HepG2 (cell line): Measurements from ENCODE around the gene UQCR10. TPM values are rescaled to one million over a fixed set of nuclear protein-coding genes. Genes with fewer than 3 reads are reported as not detected.

Source experiments
- ATF7-NPFF ChIP-seq: sonication (generic); formaldehyde crosslinking; IDR thresholded peaks from 2 replicates; pipeline ENCODE4 v1.8.1; 2023; ENCODE audit warnings: mild to moderate bottlenecking, low read depth, missing genetic modification reagents, moderate library complexity
- BCL6 ChIP-seq: IDR thresholded peaks from 2 replicates; pipeline ENCODE4 v1.6.1; 2016; ENCODE audit warnings: missing genetic modification reagents, missing compliant biosample characterization
- FOXK1 ChIP-seq: sonication (generic); formaldehyde crosslinking; IDR thresholded peaks from 2 replicates; pipeline ENCODE4 v1.4.0; 2020; ENCODE audit warnings: low read depth, missing genetic modification reagents, borderline replicate concordance
- HDAC2 ChIP-seq: sonication (generic); formaldehyde crosslinking; IDR thresholded peaks from 2 replicates; pipeline ENCODE4 v1.4.0; 2020; ENCODE audit warnings: missing genetic modification reagents
- NCOA2 ChIP-seq: sonication (generic); formaldehyde crosslinking; IDR thresholded peaks from 2 replicates; pipeline ENCODE4 v1.8.0; 2022; ENCODE audit warnings: inconsistent platforms
- PHF21A ChIP-seq: sonication (generic); formaldehyde crosslinking; IDR thresholded peaks from 2 replicates; pipeline ENCODE4 v1.5.0; 2020; ENCODE audit warnings: mild to moderate bottlenecking, missing genetic modification reagents
- SALL1 ChIP-seq: sonication (generic); formaldehyde crosslinking; IDR thresholded peaks from 2 replicates; pipeline ENCODE4 v1.8.0; 2022; ENCODE audit warnings: mild to moderate bottlenecking, missing genetic modification reagents
- SP1 ChIP-seq, 2 experiments: fragments of 450-650 bp in 1 of 2; sonication (generic) in 1 of 2; formaldehyde crosslinking in 1 of 2; IDR thresholded peaks; 2 replicates each; pipeline versions ENCODE4 v1.4.0 to v1.6.1; 2016 to 2020; ENCODE audit warnings: missing genetic modification reagents in 1 of 2
- UBTF ChIP-seq: sonication (generic); formaldehyde crosslinking; IDR thresholded peaks from 2 replicates; pipeline ENCODE4 v1.4.0; 2020; ENCODE audit warnings: mild to moderate bottlenecking, missing genetic modification reagents
- XRCC5 ChIP-seq: fragments of 200-400 bp; formaldehyde crosslinking; optimal IDR thresholded peaks from 2 replicates; pipeline ENCODE3; 2017; ENCODE audit warnings: mild to moderate bottlenecking, low read length
- YEATS2 ChIP-seq: sonication (generic); formaldehyde crosslinking; IDR thresholded peaks from 2 replicates; pipeline ENCODE4 v1.4.0; 2020; ENCODE audit warnings: missing genetic modification reagents, borderline replicate concordance
- ZNF280B ChIP-seq: sonication (generic); formaldehyde crosslinking; IDR thresholded peaks from 2 replicates; pipeline ENCODE4 v1.5.0; 2020; ENCODE audit warnings: missing genetic modification reagents, mild to moderate bottlenecking, borderline replicate concordance
- ZNF570 ChIP-seq: sonication (generic); formaldehyde crosslinking; IDR thresholded peaks from 2 replicates; pipeline ENCODE4 v1.4.0; 2020; ENCODE audit warnings: mild to moderate bottlenecking, missing genetic modification reagents, borderline replicate concordance
- ZNF784 ChIP-seq: sonication (generic); formaldehyde crosslinking; IDR thresholded peaks from 2 replicates; pipeline ENCODE4 v1.5.1; 2020; ENCODE audit warnings: missing genetic modification reagents, mild to moderate bottlenecking, borderline replicate concordance
- ZNF839 ChIP-seq: sonication (generic); formaldehyde crosslinking; IDR thresholded peaks from 2 replicates; pipeline ENCODE4 v1.4.0; 2020; ENCODE audit warnings: missing genetic modification reagents, mild to moderate bottlenecking, borderline replicate concordance
- ZSCAN25 ChIP-seq: sonication (generic); formaldehyde crosslinking; IDR thresholded peaks from 2 replicates; pipeline ENCODE4 v1.8.0; 2022; ENCODE audit warnings: mild to moderate bottlenecking, missing genetic modification reagents
- polyA plus RNA-seq, 8 experiments: library from polyadenylated mRNA; depleted of rRNA in 3 of 8; stranded (reverse) in 7 of 8; unstranded in 1 of 8; fragments of >200 nt; fragmentation: Illumina TruSeq in 4 of 8; extraction: Trizol in 4 of 8; gene quantifications; 2 replicates each; pipeline versions ENCODE4 v1.2.1 to v1.2.3, GENCODE V29; 2011 to 2016; ENCODE audit warnings: low read depth in 4 of 8, missing spikeins in 1 of 8, mixed read lengths in 1 of 8; ENCODE audit not compliant: insufficient read depth in 1 of 8
- total RNA-seq, 5 experiments: library from RNA; depleted of rRNA; stranded (reverse); fragments of >200 nt; fragmentation: Illumina TruSeq; extraction: Trizol; gene quantifications; 2 replicates each; pipeline ENCODE4 v1.2.3, GENCODE V29; 2016; ENCODE audit warnings: low read depth in 1 of 5
- TF ChIP-seq, protein P1 (sequence below): sonication (generic); formaldehyde crosslinking; IDR thresholded peaks from 2 replicates; pipeline ENCODE4 v1.8.0; 2022; ENCODE audit warnings: mild to moderate bottlenecking, missing genetic modification reagents, moderate library complexity
- TF ChIP-seq, protein P2 (sequence below): sonication (generic); formaldehyde crosslinking; IDR thresholded peaks from 2 replicates; pipeline ENCODE4 v1.4.0; 2020; ENCODE audit warnings: mild to moderate bottlenecking, low read depth, missing genetic modification reagents
- TF ChIP-seq, protein P3 (sequence below): sonication (generic); formaldehyde crosslinking; IDR thresholded peaks from 2 replicates; pipeline ENCODE4 v1.5.0; 2020; ENCODE audit warnings: missing genetic modification reagents

UQCR10 gene
- total and polyA plus RNA-seq, 2 of the 13 experiments (the other 11 are each of a cell fraction or from before 2014, with no cell fraction given) = 225 to 232 TPM

GRCh38 chr22:29780748-29781676, 13.8 kb downstream of the UQCR10 start (continued):
- TF ChIP-seq ZNF280B (CRISPR knock-in tag) (no peak), BCL6 (no peak), SP1 (IDR thresholded peaks at IDR 0.05) (no peak), SP1 (CRISPR knock-in tag; IDR thresholded peaks at IDR 0.05) (no peak), PHF21A (CRISPR knock-in tag) (0 out of 2 replicates have a peak, but pooled peaks have one; percentile 15), NCOA2 (CRISPR knock-in tag) (0 out of 2 replicates have a peak, but pooled peaks have one; percentile 13), UBTF (CRISPR knock-in tag) (no peak), HDAC2 (CRISPR knock-in tag) (no peak), ZSCAN25 (CRISPR knock-in tag) (no peak), SALL1 (no peak), ZNF784 (CRISPR knock-in tag) (no peak), ATF7-NPFF (CRISPR knock-in tag) (no peak), FOXK1 (0 out of 2 replicates have a peak, but pooled peaks have one; percentile 12), XRCC5 (no peak), YEATS2 (CRISPR knock-in tag) (no peak), ZNF839 (CRISPR knock-in tag) (no peak), ZNF570 (CRISPR knock-in tag) (no peak)
- TF ChIP-seq, protein P1, sequence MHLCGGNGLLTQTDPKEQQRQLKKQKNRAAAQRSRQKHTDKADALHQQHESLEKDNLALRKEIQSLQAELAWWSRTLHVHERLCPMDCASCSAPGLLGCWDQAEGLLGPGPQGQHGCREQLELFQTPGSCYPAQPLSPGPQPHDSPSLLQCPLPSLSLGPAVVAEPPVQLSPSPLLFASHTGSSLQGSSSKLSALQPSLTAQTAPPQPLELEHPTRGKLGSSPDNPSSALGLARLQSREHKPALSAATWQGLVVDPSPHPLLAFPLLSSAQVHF (CRISPR knock-in tag) = no peak
- TF ChIP-seq, protein P2, sequence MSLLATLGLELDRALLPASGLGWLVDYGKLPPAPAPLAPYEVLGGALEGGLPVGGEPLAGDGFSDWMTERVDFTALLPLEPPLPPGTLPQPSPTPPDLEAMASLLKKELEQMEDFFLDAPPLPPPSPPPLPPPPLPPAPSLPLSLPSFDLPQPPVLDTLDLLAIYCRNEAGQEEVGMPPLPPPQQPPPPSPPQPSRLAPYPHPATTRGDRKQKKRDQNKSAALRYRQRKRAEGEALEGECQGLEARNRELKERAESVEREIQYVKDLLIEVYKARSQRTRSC = no peak
- TF ChIP-seq, protein P3, sequence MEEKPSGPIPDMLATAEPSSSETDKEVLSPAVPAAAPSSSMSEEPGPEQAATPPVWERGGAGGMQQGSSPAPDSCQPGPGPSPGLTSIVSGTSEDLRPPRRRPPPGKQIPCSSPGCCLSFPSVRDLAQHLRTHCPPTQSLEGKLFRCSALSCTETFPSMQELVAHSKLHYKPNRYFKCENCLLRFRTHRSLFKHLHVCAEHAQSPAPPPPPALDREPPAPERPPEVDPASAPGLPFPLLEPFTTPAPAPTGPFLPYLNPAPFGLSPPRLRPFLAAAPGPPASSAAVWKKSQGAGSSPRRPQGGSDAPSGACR = no peak
